Measurements from ENCODE around the gene OSBP2. TPM values are rescaled to one million over a fixed set of nuclear protein-coding genes. Genes with fewer than 3 reads are reported as not detected.
"Not testable (repeated sequence)": the region's sequence is repeated elsewhere in the genome, so short reads cannot be mapped to it uniquely, and the experiment has no call there.

OSBP2 gene
- total RNA-seq, 1 donor from 2014 or later, result 0.58 TPM

DNA sequence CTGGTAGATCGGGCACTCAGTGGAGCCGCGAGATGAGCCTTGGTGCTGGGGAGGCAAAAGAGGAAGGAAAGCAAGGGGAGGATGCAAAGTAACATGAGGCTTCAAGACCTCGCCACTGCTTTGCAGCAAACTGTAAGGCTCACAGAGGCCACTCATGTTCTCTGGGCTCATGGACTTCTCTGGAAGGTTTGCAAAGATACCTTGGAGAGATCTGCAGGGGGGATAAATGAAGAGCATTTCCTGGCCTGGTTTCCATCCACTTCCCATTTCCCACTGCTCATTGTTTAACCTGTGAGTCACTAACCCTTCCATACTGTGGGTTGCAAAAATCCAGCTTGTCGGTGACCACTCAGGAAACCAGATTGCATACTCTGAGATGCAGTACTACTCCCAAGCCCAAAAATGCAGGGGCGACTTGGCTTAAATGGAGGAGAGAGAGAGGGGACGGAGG is 38.5 kb downstream of the OSBP2 start:
- no peak overlapping the region for H3K27ac Mint-ChIP-seq
- Histone ChIP-seq H3K27ac (no peak overlapping the region), H2AFZ (replicated peaks) (peak overlapping the region; percentile 52), H3F3A (ENCODE audit: low read depth) (no peaks in the 10 kb centered on the region), H3K9me3 (ENCODE audit: low read depth) (no peaks in the 10 kb centered on the region), H3K9ac (no peak overlapping the region), H3K4me1 (no peaks in the 10 kb centered on the region), H3K4me2 (no peak overlapping the region), H3K27me3 (no peaks in the 10 kb centered on the region), H3K36me3 (no peaks in the 10 kb centered on the region), H4K20me1 (ENCODE audit: low read depth) (no peaks in the 10 kb centered on the region), H3K79me2 (ENCODE audit: low read depth) (no peaks in the 10 kb centered on the region), H3K4me3 (no peak overlapping the region)
- no peak for TF ChIP-seq EZH2phosphoT487 (IDR thresholded peaks at IDR 0.05)
- no peak for TF ChIP-seq EZH2 (IDR thresholded peaks at IDR 0.05)
- TF ChIP-seq, protein P1, sequence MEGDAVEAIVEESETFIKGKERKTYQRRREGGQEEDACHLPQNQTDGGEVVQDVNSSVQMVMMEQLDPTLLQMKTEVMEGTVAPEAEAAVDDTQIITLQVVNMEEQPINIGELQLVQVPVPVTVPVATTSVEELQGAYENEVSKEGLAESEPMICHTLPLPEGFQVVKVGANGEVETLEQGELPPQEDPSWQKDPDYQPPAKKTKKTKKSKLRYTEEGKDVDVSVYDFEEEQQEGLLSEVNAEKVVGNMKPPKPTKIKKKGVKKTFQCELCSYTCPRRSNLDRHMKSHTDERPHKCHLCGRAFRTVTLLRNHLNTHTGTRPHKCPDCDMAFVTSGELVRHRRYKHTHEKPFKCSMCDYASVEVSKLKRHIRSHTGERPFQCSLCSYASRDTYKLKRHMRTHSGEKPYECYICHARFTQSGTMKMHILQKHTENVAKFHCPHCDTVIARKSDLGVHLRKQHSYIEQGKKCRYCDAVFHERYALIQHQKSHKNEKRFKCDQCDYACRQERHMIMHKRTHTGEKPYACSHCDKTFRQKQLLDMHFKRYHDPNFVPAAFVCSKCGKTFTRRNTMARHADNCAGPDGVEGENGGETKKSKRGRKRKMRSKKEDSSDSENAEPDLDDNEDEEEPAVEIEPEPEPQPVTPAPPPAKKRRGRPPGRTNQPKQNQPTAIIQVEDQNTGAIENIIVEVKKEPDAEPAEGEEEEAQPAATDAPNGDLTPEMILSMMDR (IDR thresholded peaks at IDR 0.05), result no peak
- peaks cover 3% of the 10 kb centered on the region for H3K4me1 Mint-ChIP-seq
- no peak for DNase-seq (ENCODE audit: low spot score)
- H3K27me3 Mint-ChIP-seq (ENCODE audit: insufficient read depth, low read depth), result peaks cover 4% of the 10 kb centered on the region
- H3K36me3 Mint-ChIP-seq, result no peaks in the 10 kb centered on the region
- H3K9me3 Mint-ChIP-seq, result no peaks in the 10 kb centered on the region
- H3K4me3 Mint-ChIP-seq, result no peak overlapping the region

DNA sequence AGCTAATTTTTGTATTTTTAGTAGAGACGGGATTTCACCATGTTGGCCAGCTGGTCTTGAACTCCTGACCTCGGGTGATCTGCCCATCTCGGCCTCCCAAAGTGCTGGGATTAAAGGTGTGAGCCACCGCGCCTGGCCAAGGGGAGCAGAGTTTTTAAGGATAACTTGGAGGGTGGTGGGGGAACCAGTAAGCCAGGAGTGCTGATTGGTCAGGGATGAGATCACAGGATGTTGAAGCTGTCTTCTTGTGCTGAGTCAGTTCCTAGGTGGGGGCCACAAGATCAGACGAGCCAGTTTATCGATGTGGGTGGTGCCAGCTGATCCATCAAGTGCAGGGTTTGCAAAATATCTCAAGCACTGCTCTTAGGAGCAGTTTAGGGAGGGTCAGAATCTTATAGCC is 45.3 kb downstream of the OSBP2 start:
- H2AFZ ChIP-seq (replicated peaks); H4K20me1 ChIP-seq (ENCODE audit: low read depth); H3K36me3 Mint-ChIP-seq; H3K9me3 ChIP-seq (ENCODE audit: low read depth); H3K4me1 Mint-ChIP-seq; H3K9me3 Mint-ChIP-seq; H3F3A ChIP-seq (ENCODE audit: low read depth); H3K27me3 ChIP-seq; H3K4me2 ChIP-seq; H3K27ac Mint-ChIP-seq; H3K4me3 Mint-ChIP-seq; H3K27me3 Mint-ChIP-seq (ENCODE audit: insufficient read depth, low read depth); H3K36me3 ChIP-seq; H3K27ac ChIP-seq; DNase-seq (ENCODE audit: low spot score); H3K4me1 ChIP-seq; H3K4me3 ChIP-seq; H3K9ac ChIP-seq; H3K79me2 ChIP-seq (ENCODE audit: low read depth): not testable (repeated sequence)

DNA sequence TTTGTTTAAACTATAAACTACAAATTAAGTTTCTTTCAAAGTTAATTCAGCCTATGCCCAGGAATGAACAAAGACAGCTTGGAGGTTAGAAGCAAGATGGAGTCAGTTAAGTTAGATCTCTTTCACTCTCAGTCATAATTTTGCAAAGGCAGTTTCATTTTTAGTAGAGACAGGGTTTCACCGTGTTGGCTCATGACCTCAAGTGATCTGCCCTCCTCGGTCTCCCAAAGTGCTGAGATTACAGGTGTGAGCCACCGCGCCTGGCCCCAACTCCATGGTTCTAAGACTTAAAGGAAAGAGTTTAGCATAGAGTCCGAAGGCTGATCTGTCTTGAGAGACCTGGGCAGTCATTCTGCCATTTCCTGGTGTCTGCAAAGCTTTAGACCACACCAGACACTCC is 45.8 kb downstream of the OSBP2 start:
- not testable (repeated sequence) for H3K9me3 Mint-ChIP-seq; H4K20me1 ChIP-seq (ENCODE audit: low read depth); H3K36me3 ChIP-seq; H2AFZ ChIP-seq (replicated peaks); H3K27ac ChIP-seq; H3F3A ChIP-seq (ENCODE audit: low read depth); H3K27me3 ChIP-seq; H3K4me1 Mint-ChIP-seq; H3K9ac ChIP-seq; H3K79me2 ChIP-seq (ENCODE audit: low read depth); H3K4me3 Mint-ChIP-seq; H3K27me3 Mint-ChIP-seq (ENCODE audit: insufficient read depth, low read depth); DNase-seq (ENCODE audit: low spot score); H3K36me3 Mint-ChIP-seq; H3K9me3 ChIP-seq (ENCODE audit: low read depth); H3K4me3 ChIP-seq; H3K4me2 ChIP-seq; H3K4me1 ChIP-seq; H3K27ac Mint-ChIP-seq

DNA sequence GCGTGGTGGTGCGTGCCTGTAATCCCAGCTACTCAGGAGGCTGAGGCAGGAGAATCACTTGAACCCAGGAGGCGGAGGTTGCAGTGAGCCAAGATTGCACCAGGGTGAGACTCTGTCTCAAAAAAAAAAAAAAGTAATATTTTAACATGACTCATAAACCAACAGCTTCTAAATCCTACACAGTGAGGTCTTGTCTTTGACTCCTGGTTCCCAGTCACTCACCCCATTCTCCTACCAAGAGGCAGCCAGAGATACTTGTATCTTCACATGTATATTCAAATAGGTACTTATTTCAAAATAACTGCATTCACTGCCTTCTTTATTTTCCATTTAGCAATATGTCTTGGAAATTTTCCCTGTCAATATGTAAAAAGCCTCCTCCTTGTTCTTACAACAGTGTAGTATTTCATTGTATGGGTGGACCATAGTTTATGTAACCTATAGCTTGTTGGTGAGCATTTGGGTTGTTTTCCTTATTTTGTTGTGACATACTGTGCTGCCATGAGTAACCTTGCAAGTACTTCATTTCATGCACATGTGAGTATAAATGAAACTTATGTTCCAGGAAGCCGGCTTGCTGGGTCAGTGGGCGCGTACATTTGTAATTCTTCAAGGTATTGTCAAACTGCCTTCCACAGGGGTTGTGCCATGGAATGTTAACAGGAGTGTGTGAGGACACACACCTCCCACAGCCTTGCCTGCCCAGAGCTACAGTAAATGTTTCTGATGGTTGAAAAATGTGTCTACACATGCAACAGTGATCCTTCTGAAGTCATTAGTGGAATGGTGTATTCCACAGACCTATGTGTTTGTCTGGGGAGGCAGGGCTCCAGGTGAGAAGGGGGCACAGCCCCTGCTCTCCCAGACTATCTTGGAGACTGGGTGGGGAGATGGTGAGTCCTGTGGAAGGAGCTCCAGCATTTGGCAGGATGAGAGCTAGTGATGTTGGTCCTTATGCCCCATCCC is 47.9 kb downstream of the OSBP2 start:
- Histone ChIP-seq H3K4me3 (no peak overlapping the region), H3K4me1 (no peaks in the 10 kb centered on the region), H3K9ac (no peak overlapping the region), H3F3A (ENCODE audit: low read depth) (no peaks in the 10 kb centered on the region), H3K27me3 (no peaks in the 10 kb centered on the region), H3K79me2 (ENCODE audit: low read depth) (no peaks in the 10 kb centered on the region), H2AFZ (replicated peaks) (no peak overlapping the region), H4K20me1 (ENCODE audit: low read depth) (no peaks in the 10 kb centered on the region), H3K36me3 (no peaks in the 10 kb centered on the region), H3K9me3 (ENCODE audit: low read depth) (no peaks in the 10 kb centered on the region), H3K4me2 (no peak overlapping the region), H3K27ac (no peak overlapping the region)
- peaks cover 4% of the 10 kb centered on the region for H3K4me1 Mint-ChIP-seq
- H3K4me3 Mint-ChIP-seq, result no peak overlapping the region
- TF ChIP-seq EZH2phosphoT487 (IDR thresholded peaks at IDR 0.05) (no peak), EZH2 (IDR thresholded peaks at IDR 0.05) (no peak)
- TF ChIP-seq, protein P1 (IDR thresholded peaks at IDR 0.05), result no peak
- H3K27me3 Mint-ChIP-seq (ENCODE audit: insufficient read depth, low read depth), result peaks cover 3% of the 10 kb centered on the region
- H3K27ac Mint-ChIP-seq, result no peak overlapping the region
- no peaks in the 10 kb centered on the region for H3K36me3 Mint-ChIP-seq
- H3K9me3 Mint-ChIP-seq, result no peaks in the 10 kb centered on the region
- no peak for DNase-seq (ENCODE audit: low spot score)

Measured in neural progenitor cell (in vitro differentiated cells).